ENCODE data around the gene ZDHHC9. TPM values are rescaled to one million over a fixed set of nuclear protein-coding genes. Genes with fewer than 3 reads are reported as not detected.

The ZDHHC9 gene
- total and polyA plus RNA-seq, 8 donors, result 4.1 to 23.9 (median 16.9) TPM

DNA sequence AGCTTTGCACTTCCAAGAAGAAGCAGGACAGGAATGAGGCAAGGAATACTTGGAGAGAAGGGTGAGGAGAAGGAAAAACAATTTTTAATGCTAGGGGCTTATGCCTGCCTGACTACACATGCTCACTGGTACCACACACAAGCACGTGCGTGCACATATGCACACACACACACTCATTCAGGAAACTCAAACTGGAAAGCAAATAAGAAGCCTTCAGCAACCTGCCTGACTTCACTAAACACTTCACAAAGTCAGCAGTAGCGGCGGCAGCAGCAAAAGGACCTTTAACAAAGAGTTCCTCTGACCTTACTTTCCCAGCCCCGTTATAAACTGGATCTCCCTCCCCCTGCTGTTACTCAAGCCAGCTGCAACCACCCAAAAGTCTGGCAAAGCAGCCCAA is 3.3 kb downstream of the ZDHHC9 start:
- DNase-seq (no peak), ATAC-seq (no peak), FAIRE-seq (no peak)
- TF ChIP-seq, protein P1, sequence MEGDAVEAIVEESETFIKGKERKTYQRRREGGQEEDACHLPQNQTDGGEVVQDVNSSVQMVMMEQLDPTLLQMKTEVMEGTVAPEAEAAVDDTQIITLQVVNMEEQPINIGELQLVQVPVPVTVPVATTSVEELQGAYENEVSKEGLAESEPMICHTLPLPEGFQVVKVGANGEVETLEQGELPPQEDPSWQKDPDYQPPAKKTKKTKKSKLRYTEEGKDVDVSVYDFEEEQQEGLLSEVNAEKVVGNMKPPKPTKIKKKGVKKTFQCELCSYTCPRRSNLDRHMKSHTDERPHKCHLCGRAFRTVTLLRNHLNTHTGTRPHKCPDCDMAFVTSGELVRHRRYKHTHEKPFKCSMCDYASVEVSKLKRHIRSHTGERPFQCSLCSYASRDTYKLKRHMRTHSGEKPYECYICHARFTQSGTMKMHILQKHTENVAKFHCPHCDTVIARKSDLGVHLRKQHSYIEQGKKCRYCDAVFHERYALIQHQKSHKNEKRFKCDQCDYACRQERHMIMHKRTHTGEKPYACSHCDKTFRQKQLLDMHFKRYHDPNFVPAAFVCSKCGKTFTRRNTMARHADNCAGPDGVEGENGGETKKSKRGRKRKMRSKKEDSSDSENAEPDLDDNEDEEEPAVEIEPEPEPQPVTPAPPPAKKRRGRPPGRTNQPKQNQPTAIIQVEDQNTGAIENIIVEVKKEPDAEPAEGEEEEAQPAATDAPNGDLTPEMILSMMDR (IDR thresholded peaks at IDR 0.05), result no peak
- peaks cover 0 to 3% (median 0%) of the 10 kb centered on the region in 3 donors for H3K4me1 ChIP-seq
- no peaks in the 10 kb centered on the region for H3K36me3 ChIP-seq
- H3K9me3 ChIP-seq, result no peaks in the 10 kb centered on the region
- H3K4me3 ChIP-seq, result no peak overlapping the region
- intact Hi-C loops (cut with DNase I), result no loop called here
- WGBS, 2 donors, result 39 to 41% methylated on average over 5 of the region's 5 CpGs
- H3K27ac ChIP-seq, result no peak overlapping the region
- H3K27me3 ChIP-seq, result no peaks in the 10 kb centered on the region

DNA sequence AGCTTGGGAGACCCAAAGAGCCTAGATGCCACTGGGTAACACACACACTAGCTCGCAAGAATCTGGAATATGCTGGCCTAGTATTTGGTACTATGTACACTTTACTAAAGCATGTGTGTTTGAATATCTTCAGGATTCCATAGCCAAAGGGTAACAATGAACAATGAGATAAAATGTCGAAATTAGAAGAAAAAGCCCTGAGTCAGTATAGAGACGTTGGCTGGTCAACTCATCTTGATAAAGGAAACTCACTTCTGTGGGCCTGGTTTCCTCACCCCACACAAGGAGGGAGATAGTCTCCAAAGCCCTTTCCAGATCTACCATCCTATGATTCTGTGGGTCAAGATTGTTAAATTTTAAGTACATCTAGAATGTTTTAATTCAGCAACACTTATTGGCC is 6.9 kb downstream of the ZDHHC9 start:
- DNase-seq, result no peak
- ATAC-seq, result no peak
- FAIRE-seq, result no peak
- Histone ChIP-seq H3K27me3 (no peaks in the 10 kb centered on the region), H3K4me1 (no peaks in the 10 kb centered on the region), H3K36me3 (no peaks in the 10 kb centered on the region), H3K4me3 (no peak overlapping the region), H3K9me3 (no peaks in the 10 kb centered on the region), H3K27ac (no peak overlapping the region)
- TF ChIP-seq, protein P1 (IDR thresholded peaks at IDR 0.05), result no peak
- intact Hi-C loops (cut with DNase I), result no loop called here
- WGBS, 2 donors, result 73 to 88% methylated on average over 3 of the region's 3 CpGs

DNA sequence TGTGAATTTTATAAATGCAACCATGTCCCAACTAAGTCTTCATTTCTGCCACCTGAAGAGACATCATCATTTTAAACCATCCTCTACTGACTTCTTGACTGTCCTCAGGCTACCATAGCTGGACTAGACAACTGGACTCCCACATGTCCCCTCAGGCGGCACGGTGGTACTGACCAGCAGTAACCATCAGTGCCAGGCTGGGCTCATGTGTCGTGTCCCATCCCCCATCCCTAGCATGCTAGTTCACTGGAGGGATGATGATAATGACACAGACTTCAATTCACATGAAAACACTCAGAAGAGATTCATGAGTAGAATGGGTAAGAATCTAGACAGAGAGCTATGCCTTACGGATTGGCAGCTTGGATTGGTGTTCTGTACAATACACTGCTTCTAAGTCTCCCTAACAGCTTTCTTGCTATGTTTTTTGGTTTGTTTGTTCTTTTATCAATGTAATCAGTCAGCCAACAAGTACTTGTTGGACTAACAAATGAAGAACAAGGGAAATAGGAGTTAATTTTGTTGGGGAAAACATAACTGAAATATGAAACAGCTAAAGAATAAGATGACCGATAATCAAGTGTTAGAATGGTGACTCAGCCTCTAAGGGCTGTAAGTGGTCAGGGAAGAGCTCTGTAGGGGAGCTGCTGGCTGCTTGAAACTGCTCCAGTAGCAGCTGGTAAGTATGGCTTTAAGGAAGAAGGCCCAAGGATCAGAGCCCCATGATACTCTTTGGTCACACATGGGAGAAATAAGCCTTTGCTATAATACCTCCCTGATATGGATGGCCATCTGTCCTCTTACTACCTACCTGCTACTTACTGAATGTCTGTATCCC is 10.3 kb downstream of the ZDHHC9 start:
- FAIRE-seq (no peak), ATAC-seq (no peak), DNase-seq (no peak)
- WGBS, 2 donors, result 83 to 92% methylated on average over 5 of the region's 5 CpGs
- Histone ChIP-seq H3K9me3 (no peaks in the 10 kb centered on the region), H3K27ac (no peak overlapping the region), H3K4me1 (no peaks in the 10 kb centered on the region), H3K4me3 (no peak overlapping the region), H3K36me3 (no peaks in the 10 kb centered on the region), H3K27me3 (no peaks in the 10 kb centered on the region)
- TF ChIP-seq, protein P1 (IDR thresholded peaks at IDR 0.05), result no peak
- intact Hi-C loops (cut with DNase I), result no loop called here

DNA sequence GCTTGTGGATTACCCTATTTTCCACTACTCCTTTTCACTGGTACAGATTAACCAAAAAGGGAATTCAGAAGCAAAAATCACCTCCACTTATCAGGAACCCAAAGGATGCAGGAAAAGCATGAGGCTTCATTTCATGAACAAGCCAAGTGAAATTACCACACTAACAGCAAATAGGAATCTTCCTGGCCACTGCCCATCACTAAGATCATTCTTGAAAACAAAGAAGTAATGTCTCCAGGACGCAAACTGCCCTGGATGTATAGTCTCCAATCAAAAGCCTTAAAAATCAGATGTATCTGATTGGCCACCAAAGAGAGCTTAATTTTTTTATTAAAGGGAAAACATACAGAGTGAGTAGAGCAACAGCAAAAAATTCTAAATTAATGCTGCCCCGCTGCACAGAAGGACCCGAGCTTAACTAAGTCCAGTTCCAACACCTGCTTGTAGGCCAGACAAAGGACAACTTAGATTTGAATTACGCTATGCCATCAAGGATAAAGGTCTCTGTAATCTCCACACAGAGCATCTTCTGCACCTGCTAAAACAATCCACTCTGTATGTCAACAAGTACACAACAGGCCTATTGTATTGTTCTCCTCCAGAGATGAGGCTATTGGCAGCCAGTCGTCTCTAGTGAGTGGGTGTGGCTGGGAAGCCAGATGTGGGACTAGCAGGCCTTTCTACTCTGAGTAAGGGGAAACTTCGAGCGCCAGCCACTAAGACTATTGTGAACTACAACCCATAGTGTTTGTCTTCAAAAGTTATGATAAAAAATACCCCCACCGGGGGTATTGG is 12.4 kb downstream of the ZDHHC9 start:
- Histone ChIP-seq H3K36me3 (no peaks in the 10 kb centered on the region), H3K27me3 (no peaks in the 10 kb centered on the region), H3K4me3 (no peak overlapping the region), H3K4me1 (no peaks in the 10 kb centered on the region), H3K27ac (no peak overlapping the region), H3K9me3 (no peaks in the 10 kb centered on the region)
- ATAC-seq (no peak), DNase-seq (no peak), FAIRE-seq (no peak)
- TF ChIP-seq, protein P1 (IDR thresholded peaks at IDR 0.05), result no peak
- intact Hi-C loops (cut with DNase I), result no loop called here
- 73 to 78% methylated on average over 8 of the region's 8 CpGs for WGBS, 2 donors
